Activated T-cell treated with anti-CD3 and anti-CD28 coated beads for 48 hours (primary cell): Measurements from ENCODE around the gene PRKG1.
"Not testable (repeated sequence)": the region's sequence is repeated elsewhere in the genome, so short reads cannot be mapped to it uniquely, and the experiment has no call there.

Experiments used
- DNase-seq: peaks from one replicate; pipeline ENCODE4 v3.0.0-alpha.2; 2020; ENCODE audit warnings: low read depth

The PRKG1 gene

DNA sequence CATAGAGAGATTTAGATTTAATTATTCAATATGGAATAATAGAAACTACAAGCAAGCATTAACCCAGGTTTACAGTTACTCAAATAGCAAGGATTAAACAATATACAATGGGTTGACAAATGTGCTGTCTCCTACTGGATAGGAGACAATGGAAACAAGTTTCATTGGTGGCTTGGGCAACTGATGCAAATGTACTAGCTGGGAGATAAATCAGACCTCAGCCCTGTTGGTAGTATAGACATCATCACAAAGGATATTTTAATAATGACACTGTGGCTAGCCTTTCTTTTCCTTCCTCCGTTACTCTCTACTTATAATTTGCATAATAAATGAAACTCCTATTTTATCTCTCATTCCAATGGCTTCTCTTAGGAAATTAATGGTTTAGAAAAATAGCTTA lies 1143.2 kb downstream of the PRKG1 start:
- no peak for DNase-seq

DNA sequence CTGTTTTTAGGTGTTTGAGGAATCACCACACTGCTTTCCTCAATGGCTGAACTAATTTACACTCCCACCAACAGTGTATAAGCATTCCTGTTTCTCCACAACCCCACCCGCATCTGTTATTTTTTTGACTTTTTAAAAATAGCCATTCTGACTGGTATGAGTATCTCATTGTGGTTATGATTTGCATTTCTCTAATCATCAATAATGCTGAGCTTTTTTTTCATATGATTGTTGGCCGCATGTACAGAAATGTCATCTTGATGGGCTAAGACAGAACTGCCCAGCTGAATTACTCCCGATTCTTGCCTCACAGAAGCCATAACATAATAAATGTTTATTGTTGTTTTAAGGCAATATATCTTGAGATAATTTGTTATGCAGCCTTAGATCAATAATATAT lies 1146.7 kb downstream of the PRKG1 start:
- no peak for DNase-seq

DNA sequence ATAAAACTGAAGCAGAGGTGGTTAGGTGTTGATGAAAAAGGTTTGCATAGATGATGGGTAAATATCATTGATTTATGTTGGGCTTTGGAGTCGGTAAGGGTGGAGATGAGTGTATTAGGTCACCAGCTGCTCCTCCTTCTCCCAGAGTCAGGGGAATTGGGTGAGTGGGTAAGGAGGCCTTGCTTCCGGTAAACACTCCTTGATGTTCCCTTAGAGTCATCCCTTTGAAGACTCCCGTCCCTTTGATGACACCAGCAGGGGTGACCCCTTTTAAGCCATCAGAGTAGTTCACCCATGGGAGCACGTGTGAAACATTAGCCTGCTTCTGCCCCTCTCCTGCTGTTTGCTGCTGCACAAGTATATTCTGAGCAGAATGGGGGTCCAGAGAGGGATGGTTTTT lies 1147.6 kb downstream of the PRKG1 start:
- DNase-seq: no peak

DNA sequence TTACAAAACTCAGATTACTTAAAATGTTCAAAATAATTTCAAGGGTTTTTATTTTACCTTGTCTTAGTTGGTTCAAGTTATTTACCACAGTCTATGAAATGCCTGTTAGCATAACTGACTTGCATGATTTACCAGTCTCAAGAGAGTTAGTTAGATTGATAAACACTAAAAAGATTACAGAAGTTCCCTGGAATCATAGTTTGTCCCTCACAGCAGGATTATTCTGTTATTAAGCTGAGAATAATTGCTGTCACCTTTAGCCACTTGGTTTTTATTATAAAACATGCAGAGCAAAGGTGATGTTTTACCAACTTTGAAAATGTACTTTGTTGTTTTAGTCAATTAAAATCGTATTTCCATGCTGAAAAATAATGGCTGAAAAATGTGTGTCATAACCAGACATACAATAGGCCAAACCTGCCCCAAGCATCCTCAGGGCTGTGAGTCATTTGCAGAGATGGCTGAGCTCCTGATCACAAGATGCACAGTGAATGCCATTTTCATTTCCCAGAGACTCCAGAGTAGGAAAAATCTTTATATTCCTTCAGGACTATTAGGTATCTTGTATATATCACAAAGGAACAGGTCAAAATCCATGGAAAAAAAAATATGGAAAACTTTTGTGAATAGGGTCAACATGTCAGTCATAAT lies 1152.0 kb downstream of the PRKG1 start:
- DNase-seq: no peak

DNA sequence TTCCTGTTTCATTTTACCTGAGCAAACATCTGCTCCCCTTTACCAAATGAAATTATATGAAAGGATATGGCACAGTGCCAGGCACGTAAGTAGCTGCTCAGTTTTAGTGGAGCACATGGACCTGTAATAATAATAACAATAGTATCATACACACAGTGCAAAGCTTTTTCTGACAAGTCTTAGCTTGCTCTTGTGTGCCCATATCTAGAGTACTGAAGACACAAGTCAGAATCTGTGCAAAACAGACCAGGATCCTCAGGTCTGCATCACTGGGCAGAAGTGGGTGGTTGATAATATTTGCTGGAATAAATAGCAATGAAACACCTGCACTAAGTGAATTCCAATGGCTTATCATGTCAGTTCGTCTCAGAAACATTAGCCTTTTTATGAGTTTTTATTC lies 1154.3 kb downstream of the PRKG1 start:
- no peak for DNase-seq

DNA sequence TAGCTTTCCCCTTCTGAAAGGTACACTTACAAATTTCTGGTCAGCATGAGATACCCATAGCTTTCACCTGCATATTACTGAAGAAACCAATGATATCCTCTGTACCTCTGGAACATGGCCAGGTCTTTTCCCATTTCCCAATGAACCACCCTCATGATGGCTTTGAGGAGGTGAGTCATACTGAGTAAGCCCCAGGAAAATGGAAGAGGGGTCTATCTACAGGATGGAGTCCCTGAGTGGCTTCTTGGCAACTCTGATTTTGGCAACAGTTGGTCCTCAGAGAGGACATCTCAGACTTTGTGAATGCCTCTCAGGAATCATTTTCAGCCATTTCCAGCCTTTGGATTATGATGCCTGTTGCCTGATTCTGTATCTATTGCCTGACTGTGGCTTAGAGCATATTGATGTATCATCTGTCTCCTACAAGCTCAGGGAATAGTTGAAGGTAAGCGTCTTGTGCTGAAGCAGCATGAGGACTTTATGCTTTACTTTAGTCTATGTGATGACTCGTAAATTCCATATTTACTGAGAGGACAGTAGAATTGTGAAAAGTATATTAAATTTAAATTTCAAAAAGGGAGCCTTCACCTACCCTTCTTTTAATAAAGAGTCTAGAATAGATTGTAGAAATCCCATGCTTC lies 1155.1 kb downstream of the PRKG1 start:
- DNase-seq: no peak

DNA sequence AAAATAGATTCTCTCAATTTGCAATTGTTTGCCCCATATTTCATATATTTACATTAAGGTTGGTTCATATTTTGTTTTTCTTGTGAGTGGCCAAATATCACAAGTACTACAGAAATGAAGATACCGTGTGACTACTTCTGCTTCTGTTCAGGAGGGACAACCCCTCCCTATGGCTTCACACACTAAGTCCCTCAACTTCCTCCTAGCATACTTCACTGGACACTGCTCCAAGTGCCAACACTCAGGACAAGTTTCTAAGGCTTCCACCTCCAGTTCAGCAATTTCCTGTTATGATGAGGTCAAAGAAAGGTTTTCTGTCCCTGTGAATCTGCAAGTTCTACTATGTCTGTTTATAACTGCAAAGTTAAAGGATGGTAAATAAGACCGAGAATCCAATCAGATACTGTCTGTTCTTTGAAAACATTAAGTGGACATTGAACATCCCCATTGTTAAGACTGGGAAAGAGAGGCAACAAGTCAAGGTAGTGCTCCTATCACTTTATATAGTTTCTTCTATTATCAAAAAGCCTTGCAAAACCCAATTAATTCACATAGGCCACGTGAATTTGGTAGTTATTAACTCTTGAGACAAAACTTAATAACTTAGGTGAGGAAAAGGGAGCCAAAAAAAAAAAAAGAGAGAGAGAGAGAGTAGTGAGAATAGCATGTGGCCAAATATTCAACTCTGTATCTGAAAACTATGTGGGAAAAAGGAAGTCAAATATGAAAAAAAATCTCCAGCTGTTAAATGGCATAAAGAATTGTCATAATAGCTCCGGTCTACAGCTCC lies 1158.5 kb downstream of the PRKG1 start:
- no peak for DNase-seq

DNA sequence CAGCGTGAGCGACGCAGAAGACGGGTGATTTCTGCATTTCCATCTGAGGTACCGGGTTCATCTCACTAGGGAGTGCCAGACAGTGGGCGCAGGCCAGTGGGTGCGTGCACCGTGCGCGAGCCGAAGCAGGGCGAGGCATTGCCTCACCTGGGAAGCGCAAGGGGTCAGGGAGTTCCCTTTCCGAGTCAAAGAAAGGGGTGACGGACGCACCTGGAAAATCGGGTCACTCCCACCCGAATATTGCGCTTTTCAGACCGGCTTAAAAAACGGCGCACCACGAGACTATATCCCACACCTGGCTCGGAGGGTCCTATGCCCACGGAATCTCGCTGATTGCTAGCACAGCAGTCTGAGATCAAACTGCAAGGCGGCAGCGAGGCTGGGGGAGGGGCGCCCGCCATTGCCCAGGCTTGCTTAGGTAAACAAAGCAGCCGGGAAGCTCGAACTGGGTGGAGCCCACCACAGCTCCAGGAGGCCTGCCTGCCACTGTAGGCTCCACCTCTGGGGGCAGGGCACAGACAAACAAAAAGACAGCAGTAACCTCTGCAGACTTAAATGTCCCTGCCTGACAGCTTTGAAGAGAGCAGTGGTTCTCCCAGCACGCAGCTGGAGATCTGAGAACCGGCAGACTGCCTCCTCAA lies 1159.2 kb downstream of the PRKG1 start:
- not testable (repeated sequence) for DNase-seq

DNA sequence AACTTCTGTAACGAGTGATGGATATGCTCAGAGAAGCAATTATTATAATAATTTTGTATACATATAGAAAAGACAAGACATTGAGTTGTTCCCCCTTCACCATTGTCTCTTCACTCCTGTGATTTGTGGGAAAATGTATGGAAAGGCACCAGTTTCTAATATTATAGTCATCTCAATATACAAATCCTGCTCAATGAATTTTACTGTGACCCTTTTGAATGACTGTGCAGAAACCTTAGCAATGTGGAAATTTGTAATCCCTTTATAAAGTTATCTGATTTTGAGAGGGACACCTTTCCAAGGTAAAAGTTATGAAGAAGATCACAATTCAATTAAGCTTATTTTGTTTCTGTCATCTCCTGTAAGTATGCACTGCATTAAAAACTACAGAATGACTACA lies 1165.5 kb downstream of the PRKG1 start:
- DNase-seq: no peak

DNA sequence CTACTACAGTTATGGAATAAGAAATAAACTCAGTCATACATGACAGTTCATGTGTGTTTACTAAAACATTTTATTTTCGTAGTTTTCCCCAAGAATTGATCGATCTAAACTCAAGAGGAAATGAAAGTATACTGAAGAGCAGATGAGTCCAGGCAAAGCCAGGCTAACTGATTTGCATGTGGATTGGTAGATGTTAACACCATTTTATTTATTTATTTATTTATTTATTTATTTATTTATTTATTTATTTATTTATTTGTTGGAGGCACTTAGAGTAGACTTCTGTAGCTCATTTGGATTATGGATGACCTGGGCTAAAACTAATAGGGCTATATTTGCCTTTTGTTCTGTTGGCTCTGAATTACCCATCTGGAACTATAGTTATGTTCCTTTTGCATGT lies 1171.3 kb downstream of the PRKG1 start:
- DNase-seq: no peak

DNA sequence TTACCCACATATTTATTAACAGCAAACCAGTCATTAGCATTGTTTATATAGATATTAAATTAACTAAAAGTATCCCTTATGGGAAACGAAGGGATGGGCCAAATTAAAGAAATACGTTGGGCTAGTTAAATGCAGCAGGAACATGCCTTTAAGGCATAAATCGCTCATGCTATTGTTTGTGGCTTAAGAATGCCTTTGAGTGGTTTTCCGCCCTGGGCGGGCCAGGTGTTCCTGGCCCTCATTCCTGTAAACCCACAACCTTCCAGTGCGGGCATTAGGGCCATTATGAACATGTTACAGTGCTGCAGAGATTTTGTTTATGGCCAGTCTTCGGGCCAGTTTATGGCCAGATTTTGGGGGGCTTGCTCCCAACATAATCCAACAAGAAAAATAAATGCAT lies 1173.6 kb downstream of the PRKG1 start:
- not testable (repeated sequence) for DNase-seq

DNA sequence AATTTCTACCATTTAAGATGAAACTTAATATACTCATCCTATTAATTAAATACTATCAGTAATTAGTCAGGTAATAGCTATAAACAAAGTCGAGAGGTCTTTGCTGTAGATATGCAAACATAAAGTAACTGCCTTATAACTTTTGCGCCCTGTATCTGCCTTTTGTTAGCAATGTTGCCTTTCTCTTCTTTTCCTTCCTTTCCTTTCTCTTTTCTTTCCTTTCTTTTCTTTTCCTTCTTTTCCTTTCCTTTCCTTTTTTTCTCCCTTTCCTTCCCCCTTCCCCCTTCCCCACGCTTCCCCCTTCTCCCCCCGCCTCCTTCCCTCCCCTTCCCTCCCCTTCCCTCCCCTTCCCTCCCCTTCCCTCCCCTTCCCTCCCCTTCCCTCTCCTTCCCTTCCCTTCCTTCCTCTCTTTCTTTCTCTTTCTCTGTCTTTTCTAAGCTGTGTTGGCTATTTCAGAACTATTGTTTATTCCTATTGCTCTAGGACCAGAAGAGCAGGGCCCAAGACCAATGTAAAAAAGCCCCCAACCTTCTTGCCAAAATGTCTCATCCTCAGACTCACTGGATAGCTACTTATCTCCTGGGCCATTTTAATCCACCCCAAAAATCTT lies 1174.5 kb downstream of the PRKG1 start:
- DNase-seq: no peak

DNA sequence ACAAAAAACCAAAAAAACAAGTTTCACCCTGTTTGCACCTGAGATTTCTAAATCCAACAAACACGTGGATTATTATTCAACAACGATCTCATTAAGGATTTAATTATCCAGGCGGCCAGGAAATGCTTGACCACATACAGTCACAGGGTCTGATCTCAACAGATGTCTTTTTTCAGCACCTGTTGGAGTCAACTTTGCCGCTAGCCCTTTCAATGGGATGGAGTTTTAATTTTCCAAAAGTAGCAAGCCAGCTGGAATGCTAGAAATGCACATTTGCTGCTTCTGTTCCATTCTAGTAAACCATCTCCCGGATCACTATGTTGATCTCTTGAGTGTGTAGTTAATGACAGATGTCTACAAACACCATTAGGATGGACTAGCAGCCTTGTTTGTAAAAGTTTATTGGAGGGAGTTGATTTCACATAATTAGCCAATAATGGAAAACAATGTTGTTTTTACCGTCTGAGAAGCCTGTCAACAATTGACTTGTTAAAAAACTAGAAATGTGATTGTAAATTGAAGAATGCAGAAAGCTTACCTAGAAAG lies 1175.6 kb downstream of the PRKG1 start:
- no peak for DNase-seq

DNA sequence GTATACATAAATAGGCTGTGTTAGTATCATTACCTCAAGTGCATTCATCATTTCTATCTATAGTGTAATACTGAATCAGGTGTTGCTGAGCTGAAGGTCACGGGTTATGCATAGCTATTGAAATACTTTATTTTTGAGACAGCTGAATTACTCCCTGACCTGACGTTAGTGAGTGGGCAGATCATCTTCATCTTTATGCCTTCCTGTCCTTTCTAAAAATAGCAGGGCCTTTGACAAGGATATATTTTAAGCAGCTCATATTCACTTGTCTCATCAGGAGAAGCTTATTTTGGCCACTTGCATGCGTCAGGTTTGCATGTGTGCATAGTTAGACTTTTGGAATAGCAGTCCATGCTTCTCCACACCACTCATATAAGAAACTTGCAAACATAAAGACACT lies 1176.2 kb downstream of the PRKG1 start:
- DNase-seq: no peak

DNA sequence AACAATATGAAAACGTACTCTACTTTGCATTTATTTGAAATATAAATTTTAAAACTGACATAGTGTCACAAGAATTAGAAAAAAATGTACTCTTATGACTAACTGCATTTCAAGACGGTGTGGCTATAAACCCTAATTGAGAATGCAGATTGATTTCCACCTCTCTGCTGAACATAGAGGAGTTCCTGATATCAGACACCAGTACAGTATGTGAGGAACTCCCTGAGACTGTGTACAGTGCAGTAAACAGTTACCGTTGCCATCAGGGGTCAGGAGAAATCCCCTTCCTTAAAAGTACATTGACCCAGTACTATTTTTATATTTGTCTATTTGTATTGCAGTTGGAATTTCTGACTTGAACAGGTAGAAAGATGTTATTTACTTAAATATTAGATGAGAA lies 1178.0 kb downstream of the PRKG1 start:
- DNase-seq: no peak

DNA sequence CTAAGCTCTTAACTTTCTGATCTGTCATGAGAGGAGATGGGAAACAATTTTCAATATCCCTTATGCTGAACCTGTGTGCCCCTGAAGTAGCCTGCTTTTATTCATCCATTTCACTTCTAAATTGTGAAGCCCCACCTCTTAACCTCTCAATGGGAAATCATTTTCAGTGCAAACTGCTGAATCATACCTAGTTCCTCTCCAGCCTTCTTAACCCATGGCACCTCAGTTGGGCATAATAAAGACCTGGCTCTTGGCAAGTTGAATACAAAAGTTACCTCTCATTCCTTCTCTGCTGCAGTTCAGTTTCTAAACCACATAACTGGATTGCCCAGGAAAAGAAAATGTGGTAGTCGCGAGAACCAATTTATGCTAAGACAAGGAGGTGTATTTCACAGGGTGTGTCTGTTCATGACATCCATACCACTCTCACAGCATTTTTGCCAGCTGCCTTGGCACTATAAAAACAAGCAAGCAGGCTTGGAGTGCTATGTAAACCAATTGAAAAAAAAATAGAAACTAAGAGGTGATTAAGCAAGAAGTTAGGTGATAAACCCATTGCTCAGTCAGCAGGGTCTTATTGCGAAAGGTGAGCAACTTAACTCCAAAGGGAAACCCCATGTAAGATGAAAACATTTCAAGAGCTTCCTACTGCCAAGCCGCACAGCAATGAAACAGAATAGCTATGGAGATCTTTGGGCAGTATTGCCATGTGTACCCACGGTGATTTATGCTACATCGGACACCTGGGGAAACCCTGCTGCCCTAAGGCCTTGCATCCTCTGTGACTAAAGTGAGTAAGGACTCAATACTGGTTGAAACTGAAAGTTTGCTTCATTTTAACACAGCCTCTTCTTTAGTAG lies 1182.8 kb downstream of the PRKG1 start:
- DNase-seq: no peak

DNA sequence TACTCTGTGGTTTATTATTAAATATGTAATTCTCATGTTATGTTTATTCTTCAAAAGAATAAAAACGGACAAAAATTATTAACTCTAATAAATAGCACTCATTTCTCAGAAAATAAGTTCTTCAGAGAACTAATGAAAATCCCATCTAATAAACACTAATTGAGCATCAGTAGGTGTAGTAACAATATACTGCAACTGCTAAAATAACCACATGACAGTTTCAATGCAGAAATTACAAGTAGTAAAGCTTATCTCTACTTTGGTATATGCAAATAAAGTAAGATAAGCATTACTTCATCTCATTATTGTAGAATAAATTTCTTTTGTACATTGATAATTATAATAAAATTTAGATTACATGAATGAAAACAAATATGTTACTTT lies 1183.4 kb downstream of the PRKG1 start:
- no peak for DNase-seq

DNA sequence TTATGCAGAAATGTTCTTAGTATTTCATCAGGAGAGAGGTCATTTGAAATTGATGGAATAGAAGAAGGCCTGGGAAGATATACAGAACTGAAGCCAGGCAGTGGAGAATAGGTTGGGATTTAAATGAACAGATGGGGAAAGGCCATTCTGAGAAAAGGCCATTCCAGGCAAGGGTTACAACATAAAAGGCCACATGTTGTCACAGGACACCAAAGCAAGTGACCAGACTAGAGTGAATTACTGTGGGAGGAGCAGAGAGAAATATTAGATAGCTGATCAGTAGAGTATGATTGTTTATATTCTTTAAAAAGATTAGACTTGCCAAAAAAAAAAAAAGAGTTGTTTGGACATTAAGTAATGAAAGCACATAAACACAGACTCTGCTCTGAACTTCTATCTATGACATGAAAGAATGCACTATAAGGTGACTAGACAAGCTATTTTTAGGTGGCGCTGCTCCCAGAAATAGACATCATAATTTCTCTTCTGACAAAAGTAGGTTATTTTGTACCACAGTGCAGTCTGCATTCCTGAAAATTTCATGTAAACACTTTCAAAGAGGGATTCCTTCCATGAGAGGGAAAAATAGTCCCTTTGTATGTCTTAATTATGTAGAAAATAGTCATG lies 1184.6 kb downstream of the PRKG1 start:
- DNase-seq: no peak

DNA sequence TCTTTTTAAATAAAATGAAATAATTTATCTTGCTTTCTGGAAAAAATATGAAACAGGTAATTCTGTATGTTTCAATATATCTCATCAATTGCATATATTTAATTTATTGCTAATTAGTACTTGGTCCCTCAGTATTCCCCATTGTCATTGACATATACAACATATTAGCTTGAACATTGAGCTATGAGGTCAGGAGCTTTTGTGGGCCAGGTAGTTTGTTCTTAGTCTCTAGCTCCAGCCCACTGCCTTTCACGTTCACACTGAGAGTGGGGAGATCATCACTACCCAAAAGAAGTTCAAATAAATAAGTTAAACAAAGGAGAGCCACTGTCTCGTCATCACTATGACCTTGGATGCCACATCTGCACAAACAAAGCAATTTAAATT lies 1185.1 kb downstream of the PRKG1 start:
- no peak for DNase-seq

DNA sequence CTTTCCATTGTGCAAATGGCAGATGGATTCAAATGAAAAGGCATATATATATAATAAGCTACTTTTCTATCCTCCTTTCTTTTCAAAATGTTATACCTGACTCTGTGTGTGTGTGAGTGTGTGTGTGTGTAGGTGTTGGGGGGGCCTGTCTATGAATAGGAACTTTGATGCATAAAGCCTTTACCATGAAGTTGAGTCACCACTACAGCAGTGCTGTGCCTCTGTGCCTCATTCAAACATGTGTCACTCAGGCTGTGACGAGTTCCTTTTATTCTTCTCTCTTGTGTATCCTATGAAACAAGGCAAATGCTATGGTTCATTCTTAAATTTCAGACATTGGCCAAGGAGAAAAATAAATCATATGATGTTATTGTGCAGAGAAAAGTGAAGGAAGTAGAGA lies 1187.1 kb downstream of the PRKG1 start:
- DNase-seq: no peak
